DMS 273 treated with DMSO at 0.1 percent for 48 hours (cell line): ENCODE measurements around the gene RPS29.
A peak's percentile ranks its signal among the peaks of the same experiment; 100 is the strongest.
"Not testable (repeated sequence)": the region's sequence is repeated elsewhere in the genome, so short reads cannot be mapped to it uniquely, and the experiment has no call there.

ENCODE experiments used
- DNase-seq: peaks from one replicate; lab custom pipeline; 2025; lab: John Stamatoyannopoulos, UW

RPS29 gene

GRCh38 chr14:49585803-49586672 lies at the start of gene RPS29:
Gene RPS29, minus strand, starts transcription at chr14:49586380. Its CDS starts 34 bp downstream, at chr14:49586346.
- DNase-seq, result peak; percentile 98

GRCh38 chr14:49634547-49635334 lies 48.6 kb upstream of the RPS29 start, which contains the start of gene DNAAF2:
Gene DNAAF2, minus strand, starts transcription at chr14:49635244. Its CDS starts 95 bp downstream, at chr14:49635149.
- DNase-seq, result no peak

GRCh38 chr14:49633640-49634546 lies 47.7 kb upstream of the RPS29 start:
- DNase-seq, result peak; percentile 81

GRCh38 chr14:49623941-49624839 lies 38.0 kb upstream of the RPS29 start:
- DNase-seq, result no peak

- DNase-seq, result no peak
These were observed 37.2 kb upstream of the RPS29 start for GRCh38 chr14:49623387-49623786.

GRCh38 chr14:49622022-49622607 lies 35.9 kb upstream of the RPS29 start:
- no peak for DNase-seq

GRCh38 chr14:49621114-49621881 lies 35.1 kb upstream of the RPS29 start:
- no peak for DNase-seq

GRCh38 chr14:49620182-49621113 lies 34.3 kb upstream of the RPS29 start, which contains the start of the genes MGAT2 and RPL36AL:
Gene MGAT2, plus strand, starts transcription at chr14:49620799. Its CDS starts 470 bp downstream, at chr14:49621269.
Gene RPL36AL, minus strand, starts transcription at chr14:49620626. Its CDS starts 1,522 bp downstream, at chr14:49619104.
- DNase-seq, result peak; percentile 93

- no peak for DNase-seq
These were observed 33.5 kb upstream of the RPS29 start for GRCh38 chr14:49619730-49620129.

GRCh38 chr14:49619273-49619672 lies 33.1 kb upstream of the RPS29 start:
- DNase-seq, result not testable (repeated sequence)

- DNase-seq, result no peak
These were observed 31.8 kb upstream of the RPS29 start for GRCh38 chr14:49617852-49618519.

- no peak for DNase-seq
These were observed 29.6 kb upstream of the RPS29 start for GRCh38 chr14:49615776-49616175.

GRCh38 chr14:49614196-49614595 lies 28.0 kb upstream of the RPS29 start:
- DNase-seq, result no peak

GRCh38 chr14:49612671-49613070 lies 26.5 kb upstream of the RPS29 start:
- no peak for DNase-seq

GRCh38 chr14:49612251-49612650 lies 26.1 kb upstream of the RPS29 start:
- DNase-seq, result no peak

- DNase-seq, result no peak
These were observed 21.4 kb upstream of the RPS29 start for GRCh38 chr14:49607583-49607982.

- DNase-seq, result peak; percentile 61
These were observed 12.5 kb upstream of the RPS29 start, which contains the start of gene LRR1 for GRCh38 chr14:49598485-49599300. Gene LRR1, plus strand, starts transcription at chr14:49598940. Its CDS starts 81 bp downstream, at chr14:49599021.
